GM18868 (cell line): ENCODE results near the gene CELA2B.
"Not testable (repeated sequence)": the region's sequence is repeated elsewhere in the genome, so short reads cannot be mapped to it uniquely, and the experiment has no call there.

Experiments used
- ATAC-seq: cut with Tn5 transposase; IDR thresholded peaks from one replicate; pipeline ENCODE4 v1.9.1; 2021; ENCODE audit warnings: mild to moderate bottlenecking, moderate library complexity; ENCODE audit not compliant: unreplicated experiment

The CELA2B gene

DNA sequence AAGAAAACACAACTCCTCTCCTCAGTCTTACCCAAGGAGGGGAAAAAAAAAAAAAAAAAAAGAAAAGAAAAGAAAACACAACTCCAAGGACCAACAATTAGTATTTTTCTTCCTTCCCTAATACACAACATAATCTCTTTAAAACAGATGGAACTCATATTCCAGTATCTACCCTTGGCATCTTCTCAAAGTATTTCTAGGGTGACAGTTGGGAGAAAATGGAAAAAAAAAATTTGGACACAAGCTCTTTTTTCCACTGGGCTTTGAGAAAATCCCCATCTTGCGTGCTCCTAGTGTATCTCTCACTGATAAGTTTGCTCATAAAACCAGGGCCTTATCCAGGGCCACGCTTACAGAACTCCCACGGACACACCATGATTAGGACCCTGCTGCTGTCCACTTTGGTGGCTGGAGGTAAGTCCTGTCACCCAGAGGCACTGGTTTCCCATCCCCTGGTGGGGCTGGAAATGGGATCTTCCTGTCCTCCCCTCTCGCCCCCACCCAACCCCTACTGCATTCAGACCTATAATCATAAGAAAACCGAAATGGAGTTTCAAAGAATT is at the start of gene CELA2B:
Gene CELA2B (plus strand): TSS at position 353 of the 563 bp plus-strand sequence. CDS start 22 bp downstream, at position 375.
- ATAC-seq, result no peak

DNA sequence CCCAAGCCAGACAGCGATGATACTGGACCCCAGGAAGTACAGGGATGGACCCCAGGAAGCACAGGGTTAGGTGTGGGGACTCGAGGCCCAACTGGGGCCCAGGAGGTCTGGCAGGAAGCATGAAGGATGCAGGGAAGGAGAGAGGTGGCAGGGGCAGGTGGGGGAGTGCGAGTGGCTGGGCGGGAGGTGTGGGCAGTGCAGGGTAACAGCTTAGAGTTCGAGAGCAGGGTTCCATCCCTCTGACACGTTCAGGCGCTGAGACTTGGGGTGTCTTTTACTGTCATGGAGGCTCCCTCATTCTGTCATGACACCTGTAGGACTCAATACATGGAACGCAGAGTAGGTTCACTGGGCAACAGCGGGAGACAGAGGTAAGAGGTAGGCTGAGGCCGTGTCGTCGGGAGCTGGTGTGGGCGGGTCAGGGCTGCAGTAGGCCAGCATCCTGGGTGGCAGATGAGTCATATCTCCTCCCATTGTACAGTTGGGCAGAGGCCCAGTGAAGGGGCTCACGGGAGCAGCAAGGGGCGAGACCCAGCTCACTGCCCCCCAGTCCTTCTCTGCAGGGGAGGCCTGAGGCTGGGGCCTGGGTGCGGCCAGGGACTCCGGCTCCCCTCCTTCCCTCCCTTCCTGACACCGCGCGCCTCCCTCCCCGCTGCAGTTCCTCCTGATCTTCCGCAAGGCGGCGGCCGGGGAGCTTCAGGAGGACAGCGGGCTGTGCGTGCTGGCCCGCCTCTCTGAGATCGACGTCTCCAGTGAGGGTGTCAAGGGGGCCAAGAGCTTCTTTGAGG is 49.2 kb upstream of the CELA2B start:
- no peak for ATAC-seq

DNA sequence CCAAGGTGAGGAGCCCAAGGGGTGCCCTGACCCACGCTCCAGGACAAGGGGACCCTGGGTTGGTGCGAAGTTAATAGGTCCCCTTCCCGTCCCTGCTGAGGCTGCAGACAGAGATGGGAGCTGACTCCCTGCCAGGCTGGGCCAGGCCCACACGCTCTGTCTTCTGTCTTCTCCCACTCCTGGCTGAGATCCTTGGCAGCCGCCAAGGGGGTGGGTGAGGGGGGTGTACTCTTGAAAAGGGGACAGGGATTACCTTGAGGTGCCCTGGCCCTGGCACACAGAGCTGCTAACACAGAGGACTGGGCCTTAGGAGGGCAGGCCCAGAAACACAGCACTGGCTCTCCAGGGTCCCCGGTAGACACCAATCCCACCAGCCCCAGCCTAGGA is 48.6 kb upstream of the CELA2B start:
- no peak for ATAC-seq

DNA sequence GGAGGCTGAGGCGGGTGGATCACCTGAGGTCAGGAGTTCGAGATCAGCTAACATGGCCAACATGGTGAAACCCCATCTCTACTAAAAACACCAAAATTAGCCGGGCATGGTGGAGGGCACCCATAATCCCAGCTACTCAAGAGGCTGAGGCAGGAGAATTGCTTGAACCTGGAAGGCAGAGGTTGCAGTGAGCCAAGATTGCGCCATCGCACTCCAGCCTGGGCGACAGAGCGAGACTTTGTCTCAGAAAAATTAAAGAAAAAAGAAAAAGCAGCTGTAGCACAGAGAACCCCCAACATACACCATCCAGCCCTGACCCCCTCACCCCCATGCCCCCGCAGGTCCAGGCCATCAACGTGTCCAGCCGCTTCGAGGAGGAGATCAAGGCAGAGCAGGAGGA is 47.7 kb upstream of the CELA2B start:
- ATAC-seq, result not testable (repeated sequence)

DNA sequence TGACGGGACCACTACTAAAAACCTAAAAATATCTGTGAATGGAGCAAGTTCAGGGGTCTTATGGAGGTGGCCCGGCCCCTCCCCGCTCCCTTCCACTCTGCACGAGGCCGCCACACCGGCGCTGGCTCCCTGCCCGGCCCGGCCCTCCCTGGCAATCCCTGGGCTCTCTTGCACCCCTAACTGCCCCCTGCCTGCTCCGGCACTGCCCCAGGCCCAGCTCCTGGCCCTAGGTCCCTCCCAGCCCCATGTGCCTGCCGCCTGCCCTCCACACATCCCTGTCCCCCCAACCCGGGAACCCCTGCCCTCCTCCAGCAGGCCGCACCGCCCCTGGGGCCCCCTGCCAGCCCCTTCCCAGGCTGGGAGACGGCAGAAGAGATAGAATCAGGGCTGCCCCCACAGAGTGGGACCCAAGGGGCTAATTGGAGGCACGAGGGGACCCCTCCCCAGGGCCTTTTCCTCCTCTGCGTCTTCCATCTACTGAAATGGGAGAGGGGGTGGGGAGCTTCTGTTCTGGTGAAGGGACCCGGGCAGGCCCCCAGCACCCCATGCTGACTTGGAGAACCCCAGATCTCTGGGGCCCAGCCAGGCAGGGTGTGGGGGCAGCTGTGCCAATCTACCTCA is 47.0 kb upstream of the CELA2B start:
- no peak for ATAC-seq

DNA sequence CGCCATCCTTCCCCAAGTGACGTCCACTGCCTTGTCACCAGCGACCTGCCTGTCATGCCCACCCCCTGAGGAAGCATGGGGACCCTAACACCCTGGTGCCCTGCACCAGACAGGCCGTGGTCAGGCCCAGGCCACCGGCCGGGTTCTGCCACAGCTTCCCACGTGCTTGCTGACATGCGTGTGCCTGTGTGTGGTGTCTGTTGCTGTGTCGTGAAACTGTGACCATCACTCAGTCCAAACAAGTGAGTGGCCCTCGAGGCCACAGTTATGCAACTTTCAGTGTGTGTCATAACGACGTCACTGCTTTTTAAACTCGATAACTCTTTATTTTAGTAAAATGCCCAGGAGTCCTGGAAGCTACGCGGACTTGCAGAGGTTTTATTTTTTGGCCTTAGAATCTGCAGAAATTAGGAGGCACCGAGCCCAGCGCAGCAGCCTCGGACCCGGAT is 46.2 kb upstream of the CELA2B start:
- no peak for ATAC-seq

DNA sequence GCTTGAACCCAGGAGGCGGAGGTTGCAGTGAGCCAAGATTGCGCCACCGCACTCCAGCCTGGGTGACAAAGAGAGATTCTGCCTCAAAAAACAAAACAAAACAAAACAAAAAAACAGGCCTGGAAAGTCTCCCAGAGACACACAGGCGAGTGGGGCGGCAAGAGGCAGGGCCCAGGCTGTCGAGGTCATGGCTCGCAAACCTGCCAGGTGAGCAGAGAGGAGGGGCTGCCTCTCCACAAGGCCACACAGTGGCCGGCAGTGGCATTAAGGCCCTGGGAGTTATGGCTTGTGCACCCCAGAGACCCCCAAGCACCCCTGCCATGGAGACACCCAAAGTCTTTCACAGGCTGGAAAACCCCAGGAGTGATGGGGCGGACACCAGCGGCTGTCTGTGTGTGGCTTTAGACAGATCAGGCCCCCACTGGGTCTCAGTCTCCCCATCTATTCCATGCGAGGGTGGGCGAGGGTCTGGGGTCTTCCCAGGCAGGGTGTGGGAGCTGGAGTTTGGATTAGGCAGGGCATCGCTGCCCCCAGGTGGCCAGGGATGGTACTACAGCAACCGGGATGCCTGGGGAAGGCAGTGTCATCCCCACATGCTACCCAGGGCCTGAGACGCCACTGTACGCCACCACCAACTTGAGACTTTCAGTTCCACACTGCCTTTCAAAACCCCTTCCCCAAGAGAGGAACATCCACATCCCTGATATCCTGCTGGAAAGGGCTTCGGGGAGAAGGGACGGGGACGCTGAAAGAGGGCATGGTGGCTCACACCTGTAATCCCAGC is 44.9 kb upstream of the CELA2B start:
- no peak for ATAC-seq

DNA sequence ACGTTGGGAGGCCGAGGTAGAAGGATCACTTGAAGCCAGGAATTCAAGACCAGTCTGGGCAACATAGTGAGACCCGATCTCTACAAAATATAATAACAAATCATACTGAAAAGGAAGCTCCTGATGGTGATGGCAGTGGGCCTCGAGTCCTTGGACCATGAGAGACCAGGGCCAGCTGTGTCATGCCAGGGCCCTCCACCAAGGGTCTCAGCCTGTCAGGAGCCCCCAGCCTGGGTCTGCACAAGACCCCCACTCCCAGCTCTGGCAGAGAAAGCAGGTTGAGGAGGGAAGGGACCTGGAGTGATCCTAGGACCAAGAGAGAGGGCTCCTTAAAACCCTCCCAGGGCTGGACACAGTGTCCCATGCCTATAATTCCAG is 44.3 kb upstream of the CELA2B start:
- no peak for ATAC-seq

DNA sequence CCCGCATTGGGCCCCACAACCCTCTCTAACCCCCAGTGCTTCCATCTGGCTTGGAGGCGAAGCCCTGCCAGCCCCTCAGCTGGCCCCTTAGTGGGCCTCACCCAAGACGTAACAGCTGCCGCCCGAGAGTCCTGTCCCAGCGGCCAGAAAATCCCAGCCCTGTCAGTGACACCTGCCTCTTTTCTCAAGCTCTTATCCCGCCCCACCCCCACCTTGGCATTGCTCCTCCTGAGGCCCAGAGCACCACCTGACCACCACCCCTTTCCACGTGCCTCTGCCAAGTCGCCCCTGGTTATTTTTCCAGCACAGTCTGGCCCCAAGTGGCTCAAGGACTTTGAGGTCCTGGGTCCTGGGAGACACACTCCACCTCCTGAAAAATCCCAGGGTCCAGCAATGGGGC is 43.6 kb upstream of the CELA2B start:
- no peak for ATAC-seq

DNA sequence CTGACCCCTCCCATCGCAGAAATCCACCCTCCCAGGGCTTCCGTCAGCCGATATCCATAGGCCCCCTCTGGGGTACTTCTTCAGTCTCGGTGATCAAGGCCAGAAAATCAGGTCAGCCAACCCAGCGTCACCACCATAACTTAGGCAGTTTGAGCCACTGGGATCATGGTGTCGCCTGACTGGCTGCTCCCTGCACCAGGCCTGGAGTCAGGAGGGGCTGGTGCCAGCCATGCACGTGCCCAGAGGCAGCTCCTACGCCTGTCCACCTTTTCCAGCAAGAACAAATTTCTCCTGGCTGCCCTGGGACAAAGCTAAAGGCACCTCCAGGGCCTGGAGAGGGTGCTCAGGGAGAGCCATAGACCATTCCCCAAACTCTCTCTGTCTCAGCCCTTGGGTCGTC is 42.4 kb upstream of the CELA2B start:
- no peak for ATAC-seq

DNA sequence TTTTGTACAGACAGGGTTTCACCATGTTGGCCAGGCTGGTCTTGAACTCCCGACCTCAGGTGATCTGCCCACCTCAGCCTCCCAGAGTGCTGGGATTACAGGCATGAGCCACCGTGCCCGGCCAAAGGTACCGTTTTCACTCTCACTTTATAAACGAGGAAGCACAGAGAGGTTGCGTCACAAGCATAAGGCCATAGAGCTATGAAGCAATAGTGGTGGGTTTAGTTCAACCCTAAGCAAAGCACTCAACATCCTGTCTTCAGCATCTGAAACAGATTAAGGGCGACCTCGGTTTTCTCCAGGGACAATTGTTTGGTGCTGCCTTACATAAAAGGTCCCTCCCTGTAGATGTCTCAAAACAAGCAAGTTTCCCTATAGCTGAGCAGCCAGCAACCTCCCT is 41.2 kb upstream of the CELA2B start:
- ATAC-seq, result not testable (repeated sequence)

DNA sequence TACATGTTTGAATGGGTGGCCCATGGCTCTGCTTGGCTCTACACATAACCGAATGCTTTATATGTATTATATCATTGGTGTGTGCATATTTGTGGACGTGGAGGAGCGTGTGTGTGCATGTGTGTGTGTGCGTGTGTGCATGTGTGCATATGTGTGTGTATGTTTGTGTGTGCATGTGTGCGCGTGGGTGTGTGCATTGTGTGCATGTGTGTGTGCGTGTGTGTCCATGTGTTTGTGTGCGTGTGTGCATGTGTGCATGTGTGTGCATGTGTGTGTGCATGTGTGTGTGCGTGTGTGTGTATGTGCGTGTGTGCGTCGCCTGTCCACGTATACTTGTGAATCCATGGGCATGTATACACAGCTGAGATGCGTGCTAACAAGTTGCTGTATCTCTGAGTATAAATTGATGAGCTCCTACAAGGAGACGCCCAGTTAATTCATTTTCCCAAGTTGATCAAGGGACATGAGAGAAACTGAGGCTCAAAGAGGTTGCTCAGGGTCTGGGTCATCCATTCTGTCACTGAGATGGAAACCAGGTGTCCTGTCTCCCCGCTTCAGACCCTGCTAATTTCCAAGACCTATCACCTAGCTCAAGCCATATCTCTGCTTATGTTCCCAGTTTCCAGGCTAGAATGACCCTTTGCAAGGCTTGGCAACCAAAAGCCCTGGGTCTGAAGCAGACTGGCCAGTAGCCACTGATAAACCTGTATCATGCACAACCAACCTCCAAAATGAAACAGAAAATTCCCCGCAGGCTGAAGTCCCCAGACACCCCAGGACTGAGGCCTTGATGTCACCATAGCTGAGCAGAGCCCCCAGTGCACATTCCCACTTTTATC is 40.4 kb upstream of the CELA2B start:
- no peak for ATAC-seq

DNA sequence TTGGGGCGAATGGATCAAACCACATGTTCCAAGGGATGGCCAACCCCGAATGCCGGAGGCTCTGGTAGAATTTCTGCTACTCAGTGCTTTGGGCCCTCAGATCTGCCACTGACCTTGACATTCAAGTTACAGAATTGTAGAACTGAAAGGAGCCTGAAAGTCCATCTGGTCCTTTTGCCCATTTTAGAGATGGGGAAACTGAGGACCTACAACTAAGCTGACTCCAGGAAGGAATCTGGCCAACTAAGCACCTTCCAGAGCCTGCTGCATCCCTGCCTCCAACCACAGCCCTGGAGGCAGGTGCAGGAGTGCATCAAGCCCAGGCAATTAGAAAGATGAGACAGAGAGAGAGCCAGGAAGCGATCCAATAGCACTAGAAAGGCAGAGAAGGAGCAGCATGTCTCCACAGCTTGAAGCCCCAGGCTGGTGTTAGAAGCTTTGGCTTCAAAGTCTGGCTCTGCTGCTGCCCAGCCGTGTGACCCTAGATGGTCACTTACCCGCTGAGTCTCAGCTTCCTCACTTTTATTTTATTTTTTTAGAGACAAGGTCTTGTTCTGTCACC is 38.9 kb upstream of the CELA2B start:
- ATAC-seq, result no peak

DNA sequence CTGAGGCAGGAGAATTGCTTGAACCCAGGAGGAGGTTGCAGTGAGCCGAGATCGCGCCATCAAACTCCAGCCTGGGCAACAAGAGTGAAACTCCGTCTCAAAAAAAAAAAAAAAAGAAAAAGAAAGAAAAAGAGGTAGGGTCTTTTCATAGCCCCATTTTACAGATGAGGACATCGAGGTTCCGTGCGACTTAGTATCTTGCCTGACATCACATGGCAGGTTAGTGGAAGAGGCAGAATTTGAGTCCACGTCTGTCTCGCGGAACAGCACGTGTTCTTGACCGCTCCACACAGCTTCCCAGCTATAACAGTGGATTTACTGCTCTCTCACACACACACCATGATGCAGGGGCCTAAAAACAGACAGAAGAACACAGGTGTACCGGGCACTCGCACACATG is 36.6 kb upstream of the CELA2B start:
- no peak for ATAC-seq

DNA sequence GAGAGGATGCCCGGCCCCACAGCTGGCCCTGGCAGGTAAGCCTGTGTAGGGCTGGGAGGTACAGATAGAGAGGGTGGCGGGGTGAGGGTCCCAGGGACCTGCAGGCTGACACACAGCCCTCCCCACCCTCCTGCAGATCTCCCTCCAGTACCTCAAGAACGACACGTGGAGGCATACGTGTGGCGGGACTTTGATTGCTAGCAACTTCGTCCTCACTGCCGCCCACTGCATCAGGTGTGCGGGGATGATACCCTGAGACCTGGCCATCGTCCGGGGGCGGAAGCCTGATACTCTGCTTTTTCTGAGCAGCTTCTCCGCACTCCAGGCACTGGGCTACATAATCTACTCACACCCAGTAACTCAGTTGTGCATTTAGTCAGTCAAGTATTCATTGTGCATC is 35.5 kb upstream of the CELA2B start:
- ATAC-seq, result no peak

DNA sequence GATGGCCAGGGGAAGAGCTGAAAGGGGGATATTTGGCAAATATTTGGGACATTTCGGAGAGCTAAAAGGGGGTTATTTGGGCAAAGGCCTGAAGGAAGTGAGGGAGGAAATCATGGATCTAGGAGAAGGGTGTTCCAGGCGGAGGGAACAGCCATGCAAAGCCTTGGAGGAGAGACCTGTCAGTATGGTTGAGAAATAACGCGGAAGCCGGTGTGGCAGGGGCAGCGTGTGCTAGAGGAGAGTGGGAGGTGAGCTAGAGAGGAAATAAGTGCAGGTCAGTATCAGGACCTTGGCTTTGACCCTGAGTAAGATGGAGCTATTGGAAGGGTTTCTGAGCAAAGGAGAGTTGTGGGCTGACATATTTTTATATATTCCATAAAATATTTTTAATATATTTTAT is 34.7 kb upstream of the CELA2B start:
- no peak for ATAC-seq

DNA sequence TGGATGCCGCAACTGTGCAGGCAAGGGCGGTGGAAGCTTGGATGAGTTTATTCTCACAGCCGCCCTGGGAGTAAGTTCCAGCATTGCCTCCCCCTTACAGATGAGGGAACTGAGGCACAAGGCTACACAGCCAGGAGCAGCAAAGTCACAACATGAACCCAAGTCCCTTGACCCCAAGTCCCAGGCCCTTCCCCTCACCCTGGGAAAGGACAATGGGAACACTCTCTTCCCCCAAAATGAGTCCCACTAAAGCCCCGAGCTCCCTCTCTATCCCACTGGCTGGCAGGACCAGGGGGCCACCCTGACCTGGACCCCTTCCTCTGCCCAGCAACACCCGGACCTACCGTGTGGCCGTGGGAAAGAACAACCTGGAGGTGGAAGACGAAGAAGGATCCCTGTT is 33.8 kb upstream of the CELA2B start:
- no peak for ATAC-seq

DNA sequence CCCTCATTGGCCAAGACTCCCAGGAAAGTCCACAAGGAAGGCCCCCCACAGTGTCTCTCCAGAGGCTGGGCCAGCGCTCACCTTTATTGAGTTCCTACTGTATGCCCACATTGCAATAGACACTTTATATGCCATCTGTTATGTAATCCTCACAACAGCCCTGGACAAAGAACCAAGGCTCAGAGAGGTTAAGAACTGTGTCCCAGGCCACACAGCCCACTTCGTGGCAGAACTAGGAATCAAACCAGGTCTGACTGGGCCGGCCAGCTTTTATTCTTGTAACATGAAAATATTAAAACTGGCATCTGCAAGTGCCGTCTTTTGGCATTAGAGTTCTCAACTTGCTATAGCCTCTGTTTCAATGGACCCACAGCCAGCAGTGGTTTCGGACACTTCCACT is 33.1 kb upstream of the CELA2B start:
- ATAC-seq, result no peak

DNA sequence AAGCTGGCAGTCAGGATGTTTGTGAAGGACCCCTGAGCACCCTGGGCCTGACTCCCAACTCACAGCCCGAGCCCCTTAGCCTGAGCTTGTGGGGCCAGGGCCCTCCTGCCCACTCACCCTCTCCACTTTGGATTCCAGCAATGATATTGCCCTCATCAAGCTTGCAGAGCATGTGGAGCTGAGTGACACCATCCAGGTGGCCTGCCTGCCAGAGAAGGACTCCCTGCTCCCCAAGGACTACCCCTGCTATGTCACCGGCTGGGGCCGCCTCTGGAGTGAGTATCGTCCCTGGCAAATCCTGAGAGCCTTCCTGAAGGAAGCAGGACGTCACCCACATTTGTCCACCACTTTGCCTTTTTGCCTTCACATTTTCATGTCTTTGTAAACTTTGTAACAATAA is 32.6 kb upstream of the CELA2B start:
- ATAC-seq, result no peak
